ENCODE results near the gene AGXT. TPM values are rescaled to one million over a fixed set of nuclear protein-coding genes. Genes with fewer than 3 reads are reported as not detected.

Gene AGXT
- total RNA-seq, 6 experiments from 2014 or later: 744 to 1,833 (median 1,254) TPM

DNA sequence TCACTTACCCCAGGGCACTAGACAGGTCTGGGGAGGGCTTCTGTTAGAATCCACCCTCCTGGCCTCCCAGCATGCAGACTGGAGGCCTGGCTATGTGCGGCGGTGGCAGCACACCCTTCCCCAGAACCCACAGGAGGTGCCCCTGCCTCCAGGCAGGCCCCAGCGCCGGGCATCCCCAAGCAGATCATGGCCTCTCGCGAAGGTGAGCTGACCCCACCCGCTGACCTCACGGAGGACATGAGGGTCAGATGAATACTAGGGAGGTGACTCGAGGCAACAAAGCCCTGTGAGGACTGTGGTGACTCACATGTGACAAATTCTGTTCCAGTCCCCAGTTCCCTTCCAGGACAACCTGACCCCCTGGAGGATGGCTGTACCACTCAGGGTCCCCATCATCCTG, 25.4 kb downstream of the AGXT start:
- DNase-seq: peak in 1 of 3 donors; percentile 57
- no peaks in the 10 kb centered on the region for H3K27me3 ChIP-seq
- intact Hi-C loops (cut with DNase I): loop anchor here in 1 of 2 donors (5.0 kb wide), 1 partner anchor 37 kb away; no protein-coding TSS in a partner anchor
- 20% methylated on average over 1 of the region's 9 CpGs for WGBS (ENCODE audit: insufficient coverage, low coverage, low lambda C conversion rate, missing lambda C conversion rate)
- no peaks in the 10 kb centered on the region for H3K36me3 ChIP-seq
- H3K9me3 ChIP-seq: no peaks in the 10 kb centered on the region
- peaks cover 0 to 44% (median 21%) of the 10 kb centered on the region in 4 donors for H3K4me1 ChIP-seq
- no peak overlapping the region for H3K4me3 ChIP-seq
- no peak overlapping the region for H3K27ac ChIP-seq
- ATAC-seq: peak in 1 of 4 donors; percentile 2
- no peak for TF ChIP-seq POLR2A (IDR thresholded peaks at IDR 0.05)
- TF ChIP-seq, protein P1, sequence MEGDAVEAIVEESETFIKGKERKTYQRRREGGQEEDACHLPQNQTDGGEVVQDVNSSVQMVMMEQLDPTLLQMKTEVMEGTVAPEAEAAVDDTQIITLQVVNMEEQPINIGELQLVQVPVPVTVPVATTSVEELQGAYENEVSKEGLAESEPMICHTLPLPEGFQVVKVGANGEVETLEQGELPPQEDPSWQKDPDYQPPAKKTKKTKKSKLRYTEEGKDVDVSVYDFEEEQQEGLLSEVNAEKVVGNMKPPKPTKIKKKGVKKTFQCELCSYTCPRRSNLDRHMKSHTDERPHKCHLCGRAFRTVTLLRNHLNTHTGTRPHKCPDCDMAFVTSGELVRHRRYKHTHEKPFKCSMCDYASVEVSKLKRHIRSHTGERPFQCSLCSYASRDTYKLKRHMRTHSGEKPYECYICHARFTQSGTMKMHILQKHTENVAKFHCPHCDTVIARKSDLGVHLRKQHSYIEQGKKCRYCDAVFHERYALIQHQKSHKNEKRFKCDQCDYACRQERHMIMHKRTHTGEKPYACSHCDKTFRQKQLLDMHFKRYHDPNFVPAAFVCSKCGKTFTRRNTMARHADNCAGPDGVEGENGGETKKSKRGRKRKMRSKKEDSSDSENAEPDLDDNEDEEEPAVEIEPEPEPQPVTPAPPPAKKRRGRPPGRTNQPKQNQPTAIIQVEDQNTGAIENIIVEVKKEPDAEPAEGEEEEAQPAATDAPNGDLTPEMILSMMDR (IDR thresholded peaks at IDR 0.05): no peak

DNA sequence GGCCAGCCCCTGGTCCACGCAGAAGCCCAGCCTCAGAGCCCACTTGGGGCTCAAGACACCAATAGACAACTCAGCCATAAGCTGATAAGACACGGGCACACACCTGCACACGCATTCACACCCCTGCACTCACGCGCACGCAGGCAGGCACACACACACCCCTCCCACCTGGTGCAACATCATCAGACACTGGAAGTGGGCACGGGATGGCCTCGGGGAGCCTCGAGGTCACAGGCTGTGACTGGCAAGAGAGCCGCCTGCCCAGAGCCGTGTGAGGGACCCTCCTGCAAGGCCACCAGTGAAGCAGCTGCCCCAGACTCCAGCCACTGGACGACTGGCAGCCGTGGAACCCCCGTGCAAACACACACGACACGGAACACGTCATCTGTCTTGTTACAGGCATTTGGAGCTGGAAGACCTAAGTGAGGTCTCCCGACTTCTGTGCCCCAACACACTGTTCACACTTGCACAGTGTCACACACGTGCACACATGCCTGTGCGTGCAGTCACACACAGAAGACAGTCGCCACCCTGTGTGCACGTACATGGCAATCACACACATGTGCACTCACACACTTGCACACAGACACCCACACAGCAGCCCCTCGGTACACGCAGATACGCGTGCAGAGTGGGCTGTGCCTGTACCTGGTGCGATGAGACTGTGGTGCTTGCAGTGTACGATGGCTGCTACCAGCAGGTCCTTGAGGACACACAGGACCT, 26.4 kb downstream of the AGXT start:
- Histone ChIP-seq H3K4me1 (peaks cover 0 to 35% (median 16%) of the 10 kb centered on the region in 4 donors), H3K27ac (no peak overlapping the region), H3K9me3 (no peaks in the 10 kb centered on the region), H3K36me3 (no peaks in the 10 kb centered on the region), H3K27me3 (no peaks in the 10 kb centered on the region), H3K4me3 (peak overlapping the region in 2 of 3 donors; percentile 16 to 24)
- intact Hi-C loops (cut with DNase I): loop anchor here in 1 of 2 donors (5.0 kb wide), 1 partner anchor 38 kb away; no protein-coding TSS in a partner anchor
- TF ChIP-seq, protein P1 (IDR thresholded peaks at IDR 0.05): no peak
- TF ChIP-seq POLR2A (IDR thresholded peaks at IDR 0.05): no peak
- peak in 1 of 3 donors; percentile 51 for DNase-seq
- ATAC-seq: no peak
- WGBS (ENCODE audit: insufficient coverage, low coverage, low lambda C conversion rate, missing lambda C conversion rate): 59% methylated on average over 9 of the region's 28 CpGs

DNA sequence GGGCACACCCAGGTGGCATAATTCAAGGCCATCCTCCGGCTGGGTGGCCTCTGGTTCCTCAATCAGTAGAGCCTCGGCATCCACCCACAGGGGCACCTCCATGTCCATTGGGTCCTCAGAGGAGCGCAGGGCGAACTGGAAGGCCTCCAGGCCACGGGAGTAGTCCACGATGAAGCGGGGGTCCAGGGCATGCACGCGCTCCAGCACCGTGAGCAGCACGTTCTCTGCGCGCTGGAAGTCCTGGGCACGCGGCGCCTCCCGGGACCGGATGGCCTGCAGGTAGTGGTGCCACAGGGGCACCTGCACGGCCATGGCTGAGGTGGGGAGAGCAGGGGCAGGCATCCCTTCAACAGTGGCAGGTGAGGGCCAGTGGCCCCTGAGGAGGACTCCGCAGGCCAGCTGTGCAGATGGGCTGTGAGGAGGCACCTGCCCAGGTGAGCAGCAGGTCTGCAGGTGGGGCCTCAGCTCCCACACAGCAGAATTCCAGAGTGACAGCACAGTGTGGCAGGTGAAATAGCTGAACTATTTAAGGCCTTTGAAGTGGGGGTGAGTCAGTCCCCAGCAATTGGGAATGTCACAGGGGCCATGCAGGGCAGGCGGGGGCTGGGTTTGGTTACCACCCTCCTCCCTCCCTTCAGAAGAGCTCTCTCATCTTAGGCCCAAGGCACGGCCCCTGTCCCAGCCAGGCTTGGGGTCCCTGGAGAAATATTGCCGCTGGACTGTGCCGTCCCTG, 27.2 kb downstream of the AGXT start, which contains the start of gene MAB21L4:
Gene MAB21L4, minus strand, starts transcription at position 501 of the 733 bp plus-strand sequence. Its CDS starts 159 bp downstream, at position 342.
- Histone ChIP-seq H3K36me3 (no peaks in the 10 kb centered on the region), H3K4me3 (peak within 1 kb of the TSS in 2 of 3 donors; percentile 21 to 29), H3K9me3 (no peaks in the 10 kb centered on the region), H3K4me1 (peaks cover 0 to 30% (median 13%) of the 10 kb centered on the region in 4 donors), H3K27me3 (no peaks in the 10 kb centered on the region), H3K27ac (peak within 1 kb of the TSS in 1 of 3 donors; percentile 18)
- TF ChIP-seq POLR2A (IDR thresholded peaks at IDR 0.05): no peak
- TF ChIP-seq, protein P1 (IDR thresholded peaks at IDR 0.05): no peak
- intact Hi-C loops (cut with DNase I): no loop called here
- DNase-seq (peak in 1 of 3 donors; percentile 56), ATAC-seq (peak in 1 of 4 donors; percentile 3)
- WGBS (ENCODE audit: insufficient coverage, low coverage, low lambda C conversion rate, missing lambda C conversion rate): no CpG with 5 or more reads among the region's 24 CpGs

DNA sequence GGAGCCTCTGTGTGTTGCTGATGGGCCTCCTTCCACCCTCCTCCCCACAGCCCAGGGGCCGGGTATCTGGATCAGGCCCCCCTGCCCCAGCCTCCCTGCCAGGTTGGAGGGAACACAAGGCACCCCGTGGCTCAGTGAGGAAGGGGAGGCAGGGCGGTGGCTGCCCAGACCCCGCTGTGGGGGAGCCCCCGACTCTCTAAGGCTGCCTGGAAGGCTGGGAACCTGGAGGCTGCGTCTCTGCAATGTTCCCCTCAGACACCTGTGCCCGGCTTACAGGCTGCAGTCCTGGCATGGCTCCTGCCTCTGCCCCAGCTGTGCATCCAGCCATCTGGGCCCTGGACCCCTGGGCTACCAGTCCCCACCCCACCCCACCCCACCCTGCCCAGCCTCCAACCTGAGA, 27.8 kb downstream of the AGXT start:
- H3K4me1 ChIP-seq: peaks cover 0 to 30% (median 13%) of the 10 kb centered on the region in 4 donors
- intact Hi-C loops (cut with DNase I): no loop called here

More for the DNA sequence above, 27.8 kb downstream of the AGXT start:
- Histone ChIP-seq H3K36me3 (no peaks in the 10 kb centered on the region), H3K27ac (no peak overlapping the region), H3K4me3 (peak overlapping the region in 2 of 3 donors; percentile 21 to 29), H3K27me3 (no peaks in the 10 kb centered on the region), H3K9me3 (no peaks in the 10 kb centered on the region)
- ATAC-seq: peak in 3 of 4 donors; percentile 0 to 5 (median 5)
- TF ChIP-seq POLR2A (IDR thresholded peaks at IDR 0.05): no peak
- TF ChIP-seq, protein P1 (IDR thresholded peaks at IDR 0.05): no peak
- WGBS (ENCODE audit: insufficient coverage, low coverage, low lambda C conversion rate, missing lambda C conversion rate): 0% methylated on average over 2 of the region's 7 CpGs
- DNase-seq: no peak

All from right lobe of liver (tissue), 6 donors.